ENCODE measurements around the gene CCDC171. TPM values are rescaled to one million over a fixed set of nuclear protein-coding genes. Genes with fewer than 3 reads are reported as not detected.

Gene CCDC171
- total RNA-seq, 3 donors from 2014 or later (not counting 1 experiment from before 2014, with no cell fraction given), result 1.5 to 2.6 (median 2.2) TPM

- H3K9me3 Mint-ChIP-seq, result no peaks in the 10 kb centered on the region
- no peak overlapping the region for H3K27ac Mint-ChIP-seq
- Histone ChIP-seq H3K36me3 (ENCODE audit: control insufficient read depth, insufficient read depth, low read length) (no peaks in the 10 kb centered on the region), H3K4me3 (ENCODE audit: low read length) (no peak overlapping the region), H3K27ac (ENCODE audit: low read length) (no peak overlapping the region), H3K9me3 (ENCODE audit: control insufficient read depth, insufficient read depth, low read length) (no peaks in the 10 kb centered on the region), H3K4me1 (ENCODE audit: control insufficient read depth, insufficient read depth, low read length) (no peaks in the 10 kb centered on the region), H3K27me3 (ENCODE audit: control insufficient read depth, insufficient read depth, low read length) (no peaks in the 10 kb centered on the region)
- peaks cover 0 to 4% of the 10 kb centered on the region in 2 donors for H3K27me3 Mint-ChIP-seq (ENCODE audit: low read depth in 2 of 2)
- H3K36me3 Mint-ChIP-seq, result no peaks in the 10 kb centered on the region
- TF ChIP-seq CTCF (IDR thresholded peaks at IDR 0.05), result no peak
- 91% methylated on average over 2 of the region's 2 CpGs for WGBS (ENCODE audit: insufficient coverage)
- ATAC-seq, result no peak
- no peak overlapping the region for H3K4me3 Mint-ChIP-seq
- intact Hi-C loops (cut with micrococcal nuclease), result no loop called here
- no peak for DNase-seq
- H3K4me1 Mint-ChIP-seq, result no peaks in the 10 kb centered on the region
Measured at GRCh38 chr9:15867334-15867733, 314.5 kb downstream of the CCDC171 start.

DNA sequence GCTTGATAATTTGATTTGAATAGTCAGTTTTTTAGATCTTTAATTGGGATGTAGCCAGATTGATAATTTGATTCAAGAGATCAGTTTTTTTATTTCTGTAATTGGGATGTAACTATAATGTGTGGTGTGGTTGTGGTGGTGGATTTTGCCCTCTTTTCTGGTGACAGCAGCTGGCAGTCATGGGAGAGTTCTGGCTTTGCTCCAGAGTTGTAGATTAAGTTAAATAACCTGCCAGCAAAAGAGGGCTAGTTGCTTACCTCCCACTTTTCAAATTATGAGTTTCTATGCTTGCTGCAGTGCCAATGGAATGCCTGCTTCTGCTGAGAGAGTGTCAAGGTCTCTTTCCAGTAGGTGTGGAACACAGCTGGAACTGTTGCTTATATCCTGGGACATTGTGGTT is 315.1 kb downstream of the CCDC171 start:
- no peak for ATAC-seq
- intact Hi-C loops (cut with micrococcal nuclease), result no loop called here
- no peaks in the 10 kb centered on the region for H3K9me3 Mint-ChIP-seq
- no peak overlapping the region for H3K27ac Mint-ChIP-seq
- H3K4me3 Mint-ChIP-seq, result no peak overlapping the region
- no peak for DNase-seq
- no peaks in the 10 kb centered on the region for H3K36me3 Mint-ChIP-seq
- H3K27ac ChIP-seq (ENCODE audit: low read length), result no peak overlapping the region
- H3K27me3 ChIP-seq (ENCODE audit: control insufficient read depth, insufficient read depth, low read length), result no peaks in the 10 kb centered on the region
- no peak for TF ChIP-seq CTCF (IDR thresholded peaks at IDR 0.05)
- no peaks in the 10 kb centered on the region for H3K4me1 Mint-ChIP-seq
- H3K9me3 ChIP-seq (ENCODE audit: control insufficient read depth, insufficient read depth, low read length), result no peaks in the 10 kb centered on the region
- no peaks in the 10 kb centered on the region for H3K4me1 ChIP-seq (ENCODE audit: control insufficient read depth, insufficient read depth, low read length)
- H3K36me3 ChIP-seq (ENCODE audit: control insufficient read depth, insufficient read depth, low read length), result no peaks in the 10 kb centered on the region
- H3K4me3 ChIP-seq (ENCODE audit: low read length), result no peak overlapping the region
- no peaks in the 10 kb centered on the region for H3K27me3 Mint-ChIP-seq (ENCODE audit: low read depth in 2 of 2)

GRCh38 chr9:15873573-15874177 is 320.8 kb downstream of the CCDC171 start:
- peak in 1 of 2 donors; percentile 45 for DNase-seq
- Histone ChIP-seq H3K9me3 (ENCODE audit: control insufficient read depth, insufficient read depth, low read length) (no peaks in the 10 kb centered on the region), H3K4me3 (ENCODE audit: low read length) (no peak overlapping the region), H3K36me3 (ENCODE audit: control insufficient read depth, insufficient read depth, low read length) (no peaks in the 10 kb centered on the region), H3K27me3 (ENCODE audit: control insufficient read depth, insufficient read depth, low read length) (no peaks in the 10 kb centered on the region), H3K4me1 (ENCODE audit: control insufficient read depth, insufficient read depth, low read length) (no peaks in the 10 kb centered on the region), H3K27ac (ENCODE audit: low read length) (no peak overlapping the region)
- Mint-ChIP-seq H3K4me3 (no peak overlapping the region), H3K36me3 (no peaks in the 10 kb centered on the region), H3K27ac (no peak overlapping the region), H3K4me1 (no peaks in the 10 kb centered on the region), H3K27me3 (ENCODE audit: low read depth in 2 of 2) (no peaks in the 10 kb centered on the region), H3K9me3 (no peaks in the 10 kb centered on the region)
- peak in 1 of 3 donors; percentile 53 for ATAC-seq
- intact Hi-C loops (cut with micrococcal nuclease), result loop anchor here (1.0 kb wide), 2 partner anchors 261 to 1590 kb away; no protein-coding TSS in a partner anchor
- TF ChIP-seq CTCF (IDR thresholded peaks at IDR 0.05), result peak; percentile 78
- no CpG with 5 or more reads among the region's 2 CpGs for WGBS (ENCODE audit: insufficient coverage)

DNA sequence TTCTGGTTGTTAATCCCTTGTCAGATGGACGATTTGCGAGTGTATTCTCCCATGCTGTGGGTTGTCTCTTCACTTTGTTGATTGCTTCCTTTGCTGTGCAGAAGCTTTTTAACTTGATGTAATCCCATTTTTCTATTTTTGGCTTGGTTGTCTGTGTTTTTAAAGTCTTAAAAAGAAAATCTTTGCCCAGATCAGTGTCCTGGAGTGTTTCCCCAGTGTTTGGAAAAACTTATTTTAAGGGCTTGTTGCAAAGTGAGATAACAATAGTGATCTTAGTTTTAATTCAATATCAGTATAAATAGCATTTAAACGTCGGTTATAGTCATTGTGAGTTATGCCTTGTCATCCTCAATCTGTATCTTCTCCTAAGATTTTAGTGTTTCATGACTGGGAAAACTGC is 329.5 kb downstream of the CCDC171 start:
- Mint-ChIP-seq H3K4me1 (no peaks in the 10 kb centered on the region), H3K27me3 (ENCODE audit: low read depth in 2 of 2) (no peaks in the 10 kb centered on the region), H3K36me3 (no peaks in the 10 kb centered on the region), H3K4me3 (no peak overlapping the region), H3K9me3 (no peaks in the 10 kb centered on the region), H3K27ac (no peak overlapping the region)
- DNase-seq (no peak), ATAC-seq (no peak)
- no peak for TF ChIP-seq CTCF (IDR thresholded peaks at IDR 0.05)
- no peak overlapping the region for H3K4me3 ChIP-seq (ENCODE audit: low read length)
- intact Hi-C loops (cut with micrococcal nuclease), result no loop called here
- H3K9me3 ChIP-seq (ENCODE audit: control insufficient read depth, insufficient read depth, low read length), result no peaks in the 10 kb centered on the region
- no peak overlapping the region for H3K27ac ChIP-seq (ENCODE audit: low read length)
- WGBS (ENCODE audit: insufficient coverage), result 98% methylated on average over 2 of the region's 4 CpGs
- no peaks in the 10 kb centered on the region for H3K36me3 ChIP-seq (ENCODE audit: control insufficient read depth, insufficient read depth, low read length)
- no peaks in the 10 kb centered on the region for H3K27me3 ChIP-seq (ENCODE audit: control insufficient read depth, insufficient read depth, low read length)
- H3K4me1 ChIP-seq (ENCODE audit: control insufficient read depth, insufficient read depth, low read length), result no peaks in the 10 kb centered on the region
